Osteoblast (primary cell): ENCODE measurements around the gene CCDC70. TPM values are rescaled to one million over a fixed set of nuclear protein-coding genes. Genes with fewer than 3 reads are reported as not detected.
"Not testable (repeated sequence)": the region's sequence is repeated elsewhere in the genome, so short reads cannot be mapped to it uniquely, and the experiment has no call there.

Experiments used
- DNase-seq: peaks from one replicate; pipeline ENCODE4 v3.0.0; 2011; ENCODE audit warnings: low spot score, mixed read lengths; ENCODE audit not compliant: insufficient read length; ENCODE audit errors: missing footprints
- H2AFZ ChIP-seq: 2 replicates; pipeline ENCODE4 v1.6.0; 2011; ENCODE audit warnings: mild to moderate bottlenecking, low read length
- H3K27ac ChIP-seq: 2 replicates; pipeline ENCODE4 v1.5.1; 2011; ENCODE audit warnings: mild to moderate bottlenecking, low read depth, low read length, moderate library complexity
- H3K27me3 ChIP-seq: 2 replicates; pipeline ENCODE4 v1.6.0; 2012; ENCODE audit warnings: mild to moderate bottlenecking, control low read depth, inconsistent platforms, low read length, moderate library complexity; ENCODE audit not compliant: insufficient read depth
- H3K36me3 ChIP-seq: 2 replicates; pipeline ENCODE4 v1.5.1; 2011; ENCODE audit warnings: mild to moderate bottlenecking, low read length, control low read depth, moderate library complexity; ENCODE audit not compliant: insufficient read depth
- H3K4me1 ChIP-seq: 2 replicates; pipeline ENCODE4 v1.5.1; 2011; ENCODE audit warnings: mild to moderate bottlenecking, low read length, control low read depth, moderate library complexity; ENCODE audit not compliant: insufficient read depth
- H3K4me2 ChIP-seq: 2 replicates; pipeline ENCODE4 v1.6.0; 2011; ENCODE audit warnings: mild to moderate bottlenecking, low read length; ENCODE audit not compliant: insufficient read depth
- H3K4me3 ChIP-seq: fragments of 200-600 bp; sonication (generic); 3 replicates; pipeline ENCODE4 v1.5.1; 2012; ENCODE audit warnings: mild to moderate bottlenecking, low read length, inconsistent platforms; ENCODE audit not compliant: insufficient read depth
- H3K79me2 ChIP-seq: 2 replicates; pipeline ENCODE4 v1.6.0; 2012; ENCODE audit warnings: mild to moderate bottlenecking, low read length, control low read depth, inconsistent platforms; ENCODE audit not compliant: insufficient read depth
- H3K9me3 ChIP-seq: 2 replicates; pipeline ENCODE4 v1.5.1; 2011; ENCODE audit warnings: low read depth, low read length, control low read depth
- H4K20me1 ChIP-seq: 2 replicates; pipeline ENCODE4 v1.6.0; 2012; ENCODE audit warnings: mild to moderate bottlenecking, low read length, control low read depth; ENCODE audit not compliant: insufficient read depth
- CTCF ChIP-seq: IDR thresholded peaks from 2 replicates; pipeline ENCODE4 v1.5.1; 2011; ENCODE audit warnings: mild to moderate bottlenecking, low read depth, low read length, moderate library complexity; ENCODE audit errors: extremely low read depth
- total RNA-seq: library from RNA; depleted of rRNA; stranded (reverse); fragments of >200 nt; gene quantifications from 2 replicates; pipeline ENCODE4 v1.2.3, GENCODE V29; 2012

Gene CCDC70
- total RNA-seq, 1 donor, result not detected

- Histone ChIP-seq H4K20me1 (no peaks in the 10 kb centered on the region), H3K4me1 (no peaks in the 10 kb centered on the region), H3K4me2 (no peak overlapping the region), H3K79me2 (no peaks in the 10 kb centered on the region), H3K36me3 (no peaks in the 10 kb centered on the region), H3K27me3 (peaks cover 2% of the 10 kb centered on the region), H3K4me3 (no peak overlapping the region), H3K27ac (no peak overlapping the region), H2AFZ (no peak overlapping the region), H3K9me3 (no peaks in the 10 kb centered on the region)
- no peak for TF ChIP-seq CTCF
- DNase-seq, result no peak
Observed at GRCh38 chr13:51907040-51907732, 45.4 kb downstream of the CCDC70 start.

- not testable (repeated sequence) for H3K4me1 ChIP-seq
Observed at GRCh38 chr13:51909265-51909664, 47.5 kb downstream of the CCDC70 start.

GRCh38 chr13:51910508-51910907 lies 48.7 kb downstream of the CCDC70 start:
- Histone ChIP-seq H3K4me3 (no peak overlapping the region), H3K27ac (no peak overlapping the region), H3K4me1 (no peaks in the 10 kb centered on the region), H4K20me1 (no peaks in the 10 kb centered on the region), H3K79me2 (no peaks in the 10 kb centered on the region), H3K36me3 (no peaks in the 10 kb centered on the region), H2AFZ (no peak overlapping the region), H3K27me3 (peaks cover 5% of the 10 kb centered on the region), H3K4me2 (no peak overlapping the region), H3K9me3 (no peaks in the 10 kb centered on the region)
- TF ChIP-seq CTCF, result no peak
- no peak for DNase-seq

More at GRCh38 chr13:51909265-51909664, 47.5 kb downstream of the CCDC70 start:
- H3K4me2 ChIP-seq, H3K4me3 ChIP-seq, H3K36me3 ChIP-seq, H3K27me3 ChIP-seq, DNase-seq, H3K79me2 ChIP-seq, H3K9me3 ChIP-seq, H3K27ac ChIP-seq, H4K20me1 ChIP-seq, H2AFZ ChIP-seq: not testable (repeated sequence)

- H3K4me3 ChIP-seq, result no peak overlapping the region
- no peak overlapping the region for H3K27ac ChIP-seq
- no peaks in the 10 kb centered on the region for H3K9me3 ChIP-seq
- H3K36me3 ChIP-seq, result no peaks in the 10 kb centered on the region
- DNase-seq, result peak; percentile 58
- no peak overlapping the region for H3K4me2 ChIP-seq
- no peaks in the 10 kb centered on the region for H4K20me1 ChIP-seq
- no peak overlapping the region for H2AFZ ChIP-seq
- peaks cover 5% of the 10 kb centered on the region for H3K27me3 ChIP-seq
- H3K79me2 ChIP-seq, result no peaks in the 10 kb centered on the region
- no peak for TF ChIP-seq CTCF
- H3K4me1 ChIP-seq, result no peaks in the 10 kb centered on the region
Observed at GRCh38 chr13:51912091-51912490, 50.3 kb downstream of the CCDC70 start.
